GM18520 (cell line): ENCODE measurements around the gene OR8K1.

ENCODE experiments used
- ATAC-seq: cut with Tn5 transposase; IDR thresholded peaks from one replicate; pipeline ENCODE4 v1.9.1; 2021; ENCODE audit not compliant: unreplicated experiment

The OR8K1 gene

GRCh38 chr11:56345739-56346138 lies at the start of gene OR8K1:
Gene OR8K1 (plus strand): TSS chr11:56346039. CDS start chr11:56346039, 0 bp downstream.
- ATAC-seq: no peak

GRCh38 chr11:56296898-56297297 lies 48.9 kb upstream of the OR8K1 start:
- no peak for ATAC-seq

GRCh38 chr11:56307836-56308235 lies 38.0 kb upstream of the OR8K1 start:
- no peak for ATAC-seq

- no peak for ATAC-seq
These were observed 31.0 kb upstream of the OR8K1 start, which contains the start of gene OR8K3 for GRCh38 chr11:56314844-56315243. Gene OR8K3 (plus strand): TSS chr11:56315144. CDS start chr11:56318307, 3,163 bp downstream.

GRCh38 chr11:56331861-56332491 lies 13.9 kb upstream of the OR8K1 start:
- ATAC-seq: no peak

GRCh38 chr11:56333156-56333555 lies 12.7 kb upstream of the OR8K1 start:
- no peak for ATAC-seq

- ATAC-seq: no peak
These were observed 5.5 kb upstream of the OR8K1 start for GRCh38 chr11:56340289-56340688.

GRCh38 chr11:56353991-56354390 lies 8.2 kb downstream of the OR8K1 start, which contains the start of gene OR8J1:
Gene OR8J1 (plus strand): TSS chr11:56354291. CDS start chr11:56360247, 5,956 bp downstream.
- ATAC-seq: no peak

- no peak for ATAC-seq
These were observed 29.5 kb downstream of the OR8K1 start, which contains the start of gene OR8U1 for GRCh38 chr11:56375324-56375723. Gene OR8U1 (plus strand): TSS chr11:56375624. CDS start chr11:56375624, 0 bp downstream.

- no peak for ATAC-seq
These were observed 34.3 kb downstream of the OR8K1 start for GRCh38 chr11:56380120-56380519.

- ATAC-seq: no peak
These were observed 48.5 kb downstream of the OR8K1 start for GRCh38 chr11:56394381-56394780.

GRCh38 chr11:56396047-56396446 lies 50.2 kb downstream of the OR8K1 start:
- ATAC-seq: no peak
